GM18517 (cell line): Measurements from ENCODE around the gene C6orf89.
"Not testable (repeated sequence)": the region's sequence is repeated elsewhere in the genome, so short reads cannot be mapped to it uniquely, and the experiment has no call there.

Experiments
- ATAC-seq: cut with Tn5 transposase; IDR thresholded peaks from one replicate; pipeline ENCODE4 v1.9.1; 2021; ENCODE audit warnings: mild to moderate bottlenecking, moderate library complexity; ENCODE audit not compliant: unreplicated experiment

Gene C6orf89

DNA sequence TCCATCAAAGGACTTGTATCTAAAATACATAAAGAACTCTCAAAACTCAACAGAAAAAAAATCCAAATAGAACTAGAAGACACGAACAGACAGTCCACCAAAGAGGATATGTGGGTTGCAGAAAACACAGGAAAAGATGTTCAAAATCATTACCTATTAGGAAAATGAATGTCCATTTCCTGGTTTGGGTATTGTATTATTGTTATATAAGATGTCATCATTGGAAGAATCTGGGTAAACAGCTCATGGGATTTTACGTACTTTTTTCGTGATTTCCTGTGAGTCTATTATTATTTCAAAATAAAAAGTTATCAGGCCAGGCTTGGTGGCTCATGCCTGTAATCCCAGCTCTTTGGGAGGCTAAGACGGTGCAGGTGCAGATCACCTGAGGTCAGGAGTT is 59.5 kb downstream of the C6orf89 start:
- no peak for ATAC-seq

DNA sequence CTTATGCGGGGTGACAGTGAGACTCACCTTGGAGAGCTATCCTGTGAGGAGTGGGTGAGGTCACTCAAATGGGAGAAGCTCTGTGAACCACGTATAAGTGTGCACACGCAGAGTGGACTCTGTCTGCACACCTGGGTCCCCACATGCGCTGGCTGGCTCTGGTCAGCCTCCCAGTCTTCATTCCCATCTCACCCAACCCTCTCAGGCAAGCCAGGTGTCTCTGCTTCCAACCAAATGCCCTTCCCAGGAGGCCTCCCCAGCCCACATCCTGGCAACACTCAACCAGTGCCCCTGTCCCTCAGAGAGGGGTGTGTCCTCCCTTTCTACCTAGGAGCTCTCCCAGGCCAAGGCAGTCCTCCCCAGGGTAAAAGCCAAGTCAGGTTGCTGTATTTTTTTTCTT is 60.8 kb downstream of the C6orf89 start:
- ATAC-seq = no peak

DNA sequence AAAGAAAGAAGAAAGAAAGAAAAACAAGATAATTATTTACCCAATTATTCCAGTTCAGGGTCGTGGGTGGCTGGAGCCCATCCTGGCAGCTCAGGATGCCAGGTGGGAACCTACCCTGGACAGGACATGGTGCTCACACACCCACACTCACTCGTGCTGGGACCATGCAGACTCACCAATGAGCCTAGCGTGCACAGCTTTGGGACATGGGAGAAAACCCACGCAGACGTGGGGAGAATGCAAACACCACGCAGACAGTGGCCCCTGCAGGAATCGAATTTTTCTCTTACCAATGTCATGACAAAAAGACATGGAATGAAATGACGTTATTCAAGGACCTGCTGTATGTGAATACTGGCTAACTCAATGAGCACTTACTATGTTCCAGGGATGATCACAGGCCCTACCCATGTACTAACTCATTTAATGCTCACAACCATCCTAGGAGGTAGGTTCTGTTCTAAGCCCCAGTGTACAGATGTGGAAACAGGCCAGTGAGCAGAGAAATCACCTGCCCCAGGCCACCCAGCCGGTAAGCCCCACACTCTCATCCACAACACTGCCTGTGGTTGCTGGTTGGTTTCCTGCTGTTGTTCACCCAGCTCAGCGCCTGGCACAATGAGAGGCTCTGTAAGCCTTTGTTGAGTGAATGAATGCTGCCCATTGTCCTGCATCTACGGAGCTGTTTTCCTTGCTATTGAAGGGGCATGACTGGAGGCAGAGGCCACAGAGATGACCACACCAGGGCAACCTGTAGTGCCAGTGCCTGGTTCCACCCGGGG is 62.0 kb downstream of the C6orf89 start:
- ATAC-seq = no peak

DNA sequence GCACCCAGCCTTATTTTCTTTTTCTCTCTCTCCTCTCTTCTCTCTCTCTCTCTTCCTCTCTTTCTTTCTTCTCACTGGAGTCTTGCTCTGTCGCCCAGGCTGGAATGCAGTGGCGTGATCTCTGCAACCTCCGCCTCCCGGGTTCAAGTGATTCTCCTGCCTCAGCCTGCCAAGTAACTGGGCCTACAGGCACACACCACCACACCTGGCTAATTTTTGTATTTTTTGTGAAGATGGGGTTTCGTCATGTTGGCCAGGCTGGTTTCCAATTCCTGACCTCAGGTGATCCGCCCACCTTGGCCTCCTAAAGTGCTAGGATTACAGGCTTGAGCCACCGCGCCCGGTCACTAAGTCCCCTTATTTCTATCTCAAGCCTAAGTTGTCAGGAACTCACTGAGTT is 63.3 kb downstream of the C6orf89 start:
- ATAC-seq = not testable (repeated sequence)

DNA sequence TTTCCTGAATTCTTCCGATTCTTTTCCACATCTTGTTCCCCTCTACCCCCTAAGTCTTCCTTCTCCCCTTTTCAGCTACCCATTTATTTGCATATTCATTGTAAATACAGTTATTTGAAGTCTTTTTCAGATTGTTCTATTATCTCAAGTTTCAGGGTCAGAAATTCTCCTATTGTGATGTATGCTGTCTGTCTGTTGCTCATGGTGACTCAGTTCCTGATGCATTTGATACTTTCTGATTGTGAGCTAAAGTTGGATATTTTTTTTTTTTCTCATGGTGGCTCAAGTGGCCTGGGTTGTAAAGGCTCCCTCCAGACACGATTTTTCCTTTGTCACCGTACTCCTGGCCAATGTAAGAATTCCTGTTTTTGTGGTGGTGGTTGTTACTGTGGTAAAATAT is 63.9 kb downstream of the C6orf89 start:
- ATAC-seq = no peak

DNA sequence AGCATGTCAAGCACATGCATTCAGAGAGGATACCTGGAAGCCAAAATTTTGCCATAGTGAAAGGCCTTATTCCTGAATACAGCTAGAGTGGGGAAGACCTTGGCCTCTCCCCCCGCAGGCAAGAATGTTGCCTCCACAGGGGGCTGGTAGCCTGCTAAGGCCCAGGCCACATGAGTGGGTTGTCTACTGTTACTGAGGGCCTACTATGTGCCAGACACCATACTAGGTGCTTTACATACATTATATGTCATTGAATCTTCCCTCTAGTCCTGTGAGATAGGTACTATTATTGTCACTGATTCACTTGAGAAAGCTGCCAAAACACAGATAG is 68.1 kb downstream of the C6orf89 start:
- ATAC-seq = no peak

DNA sequence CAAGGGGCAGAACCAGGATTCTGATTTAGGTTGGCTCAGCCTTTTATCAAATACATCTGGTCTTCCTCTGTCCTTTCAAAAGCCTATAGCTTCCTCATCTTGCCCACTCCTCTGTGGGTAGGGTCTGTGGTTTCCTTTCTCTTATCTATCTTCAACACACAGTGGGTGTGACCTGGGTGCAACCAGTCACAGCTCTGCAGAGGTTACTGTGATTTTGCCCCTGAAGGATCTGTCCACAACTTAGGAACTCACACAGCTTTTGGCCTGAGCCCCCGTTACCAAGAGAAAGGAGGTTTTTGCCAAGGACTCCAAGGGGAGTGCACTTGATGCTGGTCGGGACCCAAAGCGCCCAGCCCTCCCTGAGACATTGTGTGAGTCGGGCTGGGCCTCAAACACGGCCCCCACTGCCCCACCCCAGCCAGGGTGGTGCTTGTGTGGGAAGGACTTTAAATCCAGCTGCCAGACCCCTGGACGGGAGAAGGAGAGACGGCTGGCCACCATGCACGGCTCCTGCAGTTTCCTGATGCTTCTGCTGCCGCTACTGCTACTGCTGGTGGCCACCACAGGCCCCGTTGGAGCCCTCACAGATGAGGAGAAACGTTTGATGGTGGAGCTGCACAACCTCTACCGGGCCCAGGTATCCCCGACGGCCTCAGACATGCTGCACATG is 68.6 kb downstream of the C6orf89 start, which contains the start of gene PI16:
Gene PI16, plus strand, starts transcription at position 477 of the 670 bp plus-strand sequence. Its CDS starts 23 bp downstream, at position 500.
- ATAC-seq = no peak

DNA sequence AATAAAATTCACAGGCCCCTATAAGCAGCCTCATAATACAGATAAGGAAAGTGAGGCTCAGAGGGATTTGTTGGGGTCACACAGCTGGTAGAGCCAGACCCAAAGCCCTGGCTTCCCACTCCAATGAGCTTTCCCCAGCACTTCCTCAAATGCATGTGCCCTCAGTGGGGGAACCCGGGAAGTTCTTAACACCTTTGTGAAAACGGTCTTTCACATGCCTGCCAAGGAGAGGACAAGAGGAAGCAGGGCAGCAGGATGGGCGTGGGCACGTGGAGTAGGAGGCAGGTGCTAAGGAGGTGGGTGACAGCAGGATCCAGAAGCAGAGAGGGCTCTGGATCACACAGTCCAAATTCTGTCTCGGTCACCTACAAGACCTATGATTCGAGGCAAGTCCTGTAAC is 69.4 kb downstream of the C6orf89 start:
- no peak for ATAC-seq

DNA sequence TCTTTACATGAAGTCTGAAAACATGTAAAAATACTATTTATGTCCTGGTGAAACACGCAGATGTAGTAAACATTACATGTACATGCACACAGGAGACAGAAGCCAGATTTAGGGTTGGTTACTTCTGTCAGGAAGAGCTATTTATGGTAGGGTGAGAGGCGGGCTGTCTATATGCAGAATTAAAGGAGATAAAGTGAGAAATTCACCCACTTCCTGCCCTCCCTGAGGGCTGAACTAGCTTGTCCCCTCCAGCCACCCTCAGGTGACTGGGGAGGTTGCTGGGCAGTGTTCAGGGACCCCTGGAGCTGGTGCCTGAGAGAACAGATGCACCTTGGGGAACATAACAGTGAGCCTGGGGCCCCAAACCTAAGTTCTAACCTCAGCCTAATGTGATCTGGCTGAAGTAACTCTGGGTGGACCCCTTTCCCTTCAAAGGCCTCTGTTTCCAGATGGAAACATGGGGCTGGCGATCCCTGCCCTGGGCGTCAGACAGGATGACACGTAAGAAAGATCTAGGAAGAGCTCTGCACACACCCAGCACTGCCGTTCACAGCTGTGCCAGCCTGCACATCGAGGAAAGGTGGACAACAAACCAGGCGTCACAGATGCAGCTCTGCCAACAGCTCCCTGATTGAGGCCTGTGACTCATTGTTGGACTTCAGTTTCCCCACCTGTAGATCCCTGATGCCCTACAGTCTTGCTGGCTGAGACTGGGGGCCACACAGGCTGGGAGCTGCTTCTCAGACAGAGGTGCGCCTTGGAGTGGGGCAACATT is 70.1 kb downstream of the C6orf89 start:
- no peak for ATAC-seq

DNA sequence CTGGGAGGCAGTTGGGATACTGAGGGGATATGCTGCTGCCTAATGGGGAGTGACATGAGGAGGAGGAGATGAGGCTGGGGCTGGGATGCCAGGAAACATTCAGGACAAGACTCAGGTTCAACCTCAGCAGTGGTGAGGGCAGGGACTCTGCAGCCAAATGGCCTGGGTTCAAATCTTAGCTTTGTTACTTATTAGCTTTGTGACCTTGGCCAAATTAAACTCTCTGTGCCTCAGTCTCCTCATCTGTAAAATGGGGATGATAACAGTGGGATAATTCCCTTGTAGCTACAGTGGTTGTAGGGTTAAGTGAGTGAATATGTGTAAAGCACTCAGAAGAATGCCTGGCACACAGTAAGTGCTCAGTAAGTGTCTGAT is 70.7 kb downstream of the C6orf89 start:
- ATAC-seq = no peak

DNA sequence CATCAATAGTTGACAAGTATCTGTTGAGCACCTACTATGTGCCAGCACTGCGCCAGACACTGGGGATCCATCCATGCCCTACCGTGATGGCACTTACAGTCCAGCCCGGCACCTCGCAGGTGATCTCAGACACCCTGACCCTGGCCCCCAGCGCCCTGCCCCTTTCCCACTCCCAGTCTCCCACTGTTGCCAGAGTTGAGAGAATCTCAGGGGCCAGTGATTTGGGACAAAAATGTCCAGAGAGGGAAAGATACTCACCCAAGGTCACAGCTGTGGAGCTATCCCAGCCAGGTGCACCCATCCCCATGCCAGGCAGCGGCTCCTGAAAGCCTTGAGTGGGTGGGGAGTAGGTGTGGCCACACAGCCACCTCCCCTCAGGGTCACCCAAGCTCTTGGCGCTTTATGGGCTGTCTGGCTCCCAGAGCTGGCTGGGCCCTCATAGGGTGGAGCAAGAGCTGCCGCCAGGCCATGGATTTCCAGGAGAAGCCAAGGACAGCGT is 72.1 kb downstream of the C6orf89 start:
- ATAC-seq = no peak

DNA sequence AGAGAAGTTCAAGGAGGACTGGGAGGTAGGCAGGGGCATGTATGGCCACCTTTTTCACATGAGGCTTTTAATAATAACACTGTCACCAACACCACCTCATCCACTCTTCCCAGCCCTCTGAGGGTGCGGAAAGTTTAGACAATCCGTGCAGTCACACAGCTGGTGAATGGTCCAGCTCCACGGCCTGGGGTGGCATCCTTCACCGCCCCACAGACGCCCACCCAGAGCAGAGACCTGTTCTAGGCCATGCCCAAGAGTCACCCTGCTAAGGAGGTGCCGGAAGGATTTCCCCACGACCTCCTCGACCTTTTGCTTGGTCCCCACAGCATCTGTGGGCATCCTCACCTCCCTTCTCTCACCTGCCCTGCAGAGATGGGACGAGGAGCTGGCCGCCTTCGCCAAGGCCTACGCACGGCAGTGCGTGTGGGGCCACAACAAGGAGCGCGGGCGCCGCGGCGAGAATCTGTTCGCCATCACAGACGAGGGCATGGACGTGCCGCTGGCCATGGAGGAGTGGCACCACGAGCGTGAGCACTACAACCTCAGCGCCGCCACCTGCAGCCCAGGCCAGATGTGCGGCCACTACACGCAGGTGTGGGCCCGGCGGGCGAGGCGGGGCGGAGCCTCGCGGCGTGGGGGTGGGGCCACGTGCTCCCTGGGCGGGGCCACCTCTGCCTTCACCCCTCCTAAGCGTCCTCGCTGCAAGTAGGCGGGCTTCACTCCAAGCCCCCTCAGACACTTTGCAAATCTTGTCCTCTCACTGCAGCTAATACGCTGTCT is 73.2 kb downstream of the C6orf89 start:
- ATAC-seq = no peak

DNA sequence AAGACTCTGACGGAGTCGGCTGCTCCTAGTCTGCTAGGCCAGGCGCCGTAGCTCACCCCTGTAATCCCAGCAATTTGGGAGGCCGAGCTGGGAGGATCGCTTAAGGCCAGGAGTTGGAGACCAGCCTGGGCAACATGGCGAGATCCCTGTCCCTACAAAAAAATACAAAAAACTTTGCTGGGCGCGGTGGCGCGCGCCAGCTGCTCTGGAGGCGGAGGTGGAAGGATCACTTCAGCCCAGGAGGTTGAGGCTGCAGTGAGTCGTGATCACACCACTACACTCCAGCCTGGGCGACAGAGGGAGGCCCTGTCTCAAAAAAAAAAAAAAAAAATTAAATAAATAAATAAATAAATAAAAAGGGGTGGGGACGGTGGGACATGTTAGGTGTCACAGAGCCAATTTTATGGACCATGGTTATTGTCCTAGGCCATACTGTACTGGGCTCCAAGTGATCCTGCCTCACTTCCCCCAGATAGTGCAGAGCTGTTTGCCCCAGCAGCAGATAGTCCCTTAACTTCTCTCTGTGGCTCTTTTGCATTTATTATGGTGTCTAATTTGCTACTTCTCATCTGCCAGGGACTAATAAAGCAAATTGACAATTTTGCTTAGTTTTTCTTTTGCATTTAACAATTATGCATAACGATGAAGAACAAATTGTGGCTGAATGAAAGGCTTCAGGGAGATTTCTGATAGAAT is 74.0 kb downstream of the C6orf89 start:
- ATAC-seq = no peak

DNA sequence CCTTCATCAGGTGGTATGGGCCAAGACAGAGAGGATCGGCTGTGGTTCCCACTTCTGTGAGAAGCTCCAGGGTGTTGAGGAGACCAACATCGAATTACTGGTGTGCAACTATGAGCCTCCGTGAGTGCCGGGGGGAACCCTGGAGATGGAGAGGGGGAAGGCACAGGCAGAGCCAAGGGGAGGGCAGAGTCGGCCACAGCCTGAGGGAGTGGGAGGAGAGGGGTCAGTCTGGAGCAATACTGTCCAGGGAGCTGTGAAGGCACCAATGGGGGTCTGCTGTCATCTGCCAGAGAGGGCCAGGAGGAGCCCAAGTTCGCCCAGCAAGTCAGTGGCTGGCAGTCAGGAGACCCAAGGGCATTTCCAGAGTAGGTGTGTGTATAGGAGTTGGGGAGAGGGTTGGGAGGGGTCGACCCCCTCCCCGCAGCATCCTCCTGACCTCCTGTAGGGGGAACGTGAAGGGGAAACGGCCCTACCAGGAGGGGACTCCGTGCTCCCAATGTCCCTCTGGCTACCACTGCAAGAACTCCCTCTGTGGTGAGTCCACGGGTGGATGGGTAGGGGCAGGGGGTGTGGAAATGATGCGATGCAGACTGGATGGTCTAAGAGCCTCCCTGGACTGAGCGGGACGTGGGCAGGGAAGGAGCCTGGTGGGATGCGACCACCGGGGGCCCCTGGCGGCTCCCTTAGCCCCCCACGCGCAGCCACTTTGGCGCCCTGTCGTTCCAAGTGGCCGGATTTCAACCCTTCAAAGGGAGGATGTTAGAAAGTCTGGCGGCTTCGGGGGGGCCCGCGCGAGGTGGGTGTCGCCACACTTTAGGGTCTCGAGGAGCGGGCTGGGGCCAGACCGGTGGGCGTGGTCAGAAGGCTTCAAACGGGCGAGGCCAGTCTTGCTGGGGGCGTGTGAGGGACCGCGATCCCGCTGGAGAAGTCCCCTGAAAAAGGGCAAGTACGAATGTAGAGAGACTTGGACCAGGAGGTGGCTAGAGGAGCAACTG is 76.0 kb downstream of the C6orf89 start:
- ATAC-seq = no peak

DNA sequence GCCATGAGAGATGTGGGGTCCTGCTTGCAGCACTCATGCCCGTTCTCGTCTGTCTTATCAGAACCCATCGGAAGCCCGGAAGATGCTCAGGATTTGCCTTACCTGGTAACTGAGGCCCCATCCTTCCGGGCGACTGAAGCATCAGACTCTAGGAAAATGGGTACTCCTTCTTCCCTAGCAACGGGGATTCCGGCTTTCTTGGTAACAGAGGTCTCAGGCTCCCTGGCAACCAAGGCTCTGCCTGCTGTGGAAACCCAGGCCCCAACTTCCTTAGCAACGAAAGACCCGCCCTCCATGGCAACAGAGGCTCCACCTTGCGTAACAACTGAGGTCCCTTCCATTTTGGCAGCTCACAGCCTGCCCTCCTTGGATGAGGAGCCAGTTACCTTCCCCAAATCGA is 77.1 kb downstream of the C6orf89 start:
- no peak for ATAC-seq

DNA sequence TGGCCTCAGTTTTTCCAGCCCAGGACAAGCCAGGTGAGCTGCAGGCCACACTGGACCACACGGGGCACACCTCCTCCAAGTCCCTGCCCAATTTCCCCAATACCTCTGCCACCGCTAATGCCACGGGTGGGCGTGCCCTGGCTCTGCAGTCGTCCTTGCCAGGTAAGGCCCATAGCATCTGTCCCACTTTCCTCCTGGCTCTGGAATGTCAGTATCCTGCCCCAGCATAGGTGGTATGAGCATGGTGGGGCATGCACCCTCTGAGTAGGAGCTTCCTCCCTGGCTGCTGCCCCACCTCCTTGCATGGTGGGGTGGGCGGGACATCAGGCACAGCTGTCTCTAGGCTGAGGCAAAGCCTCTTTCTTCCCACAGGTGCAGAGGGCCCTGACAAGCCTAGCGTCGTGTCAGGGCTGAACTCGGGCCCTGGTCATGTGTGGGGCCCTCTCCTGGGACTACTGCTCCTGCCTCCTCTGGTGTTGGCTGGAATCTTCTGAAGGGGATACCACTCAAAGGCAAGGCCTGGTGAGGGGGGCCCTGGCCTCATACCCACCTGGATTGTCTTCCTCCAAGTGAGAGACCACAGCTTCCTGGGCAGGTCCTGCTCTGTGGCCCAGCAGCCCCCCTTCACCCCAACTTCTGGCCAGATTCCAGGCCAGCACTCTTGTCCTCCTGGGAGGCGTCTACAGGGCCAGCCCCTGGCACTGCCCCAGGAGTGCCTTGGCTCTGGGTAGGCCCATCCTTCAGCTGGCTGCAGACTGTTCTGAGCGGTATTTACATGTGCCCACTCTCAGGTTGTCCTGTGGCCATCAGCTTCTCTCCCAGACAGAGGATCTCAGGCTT is 77.9 kb downstream of the C6orf89 start:
- ATAC-seq = no peak

DNA sequence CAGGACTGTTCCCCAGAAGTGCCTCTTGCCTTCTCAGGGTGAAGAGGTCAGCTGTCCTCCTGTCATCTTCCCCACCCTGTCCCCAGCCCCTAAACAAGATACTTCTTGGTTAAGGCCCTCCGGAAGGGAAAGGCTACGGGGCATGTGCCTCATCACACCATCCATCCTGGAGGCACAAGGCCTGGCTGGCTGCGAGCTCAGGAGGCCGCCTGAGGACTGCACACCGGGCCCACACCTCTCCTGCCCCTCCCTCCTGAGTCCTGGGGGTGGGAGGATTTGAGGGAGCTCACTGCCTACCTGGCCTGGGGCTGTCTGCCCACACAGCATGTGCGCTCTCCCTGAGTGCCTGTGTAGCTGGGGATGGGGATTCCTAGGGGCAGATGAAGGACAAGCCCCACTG is 78.6 kb downstream of the C6orf89 start:
- no peak for ATAC-seq

DNA sequence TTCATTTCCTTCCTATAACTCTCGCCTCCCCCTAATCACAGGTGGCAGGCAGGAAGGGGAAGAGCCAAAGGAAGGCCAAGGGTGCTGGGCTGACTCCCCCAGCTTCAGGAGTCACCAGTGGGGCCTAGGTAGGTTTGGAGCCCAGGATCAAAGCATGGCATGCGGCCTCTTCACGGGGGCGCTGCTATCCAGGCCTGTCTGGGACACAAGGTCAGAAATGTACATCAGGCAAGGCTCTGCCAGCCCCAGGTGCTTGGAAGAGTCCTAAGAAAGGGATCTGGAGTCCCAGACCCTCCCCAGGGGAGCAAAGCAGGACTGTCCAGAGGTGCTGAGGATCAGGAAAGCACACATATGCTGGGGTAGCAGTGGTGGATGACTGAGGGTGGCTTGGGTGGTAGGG is 79.2 kb downstream of the C6orf89 start:
- no peak for ATAC-seq
